DOHH2 (cell line): ENCODE results near the gene NUP50.

ENCODE experiments used
- CTCF ChIP-seq: fragments of 200-600 bp; sonication (generic); IDR thresholded peaks from one replicate; pipeline ENCODE4 v1.5.1; 2014; ENCODE audit warnings: antibody characterized with exemption, mild to moderate bottlenecking, low read depth, low read length; ENCODE audit not compliant: poor library complexity, severe bottlenecking
- EZH2phosphoT487 ChIP-seq: fragments of 200-600 bp; sonication (generic); IDR thresholded peaks from 2 replicates; pipeline ENCODE4 v1.6.1; 2017; ENCODE audit warnings: borderline replicate concordance, mild to moderate bottlenecking, antibody characterized with exemption, low read length, moderate library complexity, mixed read lengths

- TF ChIP-seq EZH2phosphoT487: no peak
- TF ChIP-seq CTCF: no peak
These were observed 73.6 kb downstream of the NUP50 start for GRCh38 chr22:45237065-45237990.
